ENCODE measurements around the gene MORN1. TPM values are rescaled to one million over a fixed set of nuclear protein-coding genes. Genes with fewer than 3 reads are reported as not detected.
"Not testable (repeated sequence)": the region's sequence is repeated elsewhere in the genome, so short reads cannot be mapped to it uniquely, and the experiment has no call there.

MORN1 gene
- total and polyA plus RNA-seq, 10 of the 15 experiments (the other 5 are each of a cell fraction or from before 2014, with no cell fraction given) = 0.76 to 7.9 (median 5.5) TPM

DNA sequence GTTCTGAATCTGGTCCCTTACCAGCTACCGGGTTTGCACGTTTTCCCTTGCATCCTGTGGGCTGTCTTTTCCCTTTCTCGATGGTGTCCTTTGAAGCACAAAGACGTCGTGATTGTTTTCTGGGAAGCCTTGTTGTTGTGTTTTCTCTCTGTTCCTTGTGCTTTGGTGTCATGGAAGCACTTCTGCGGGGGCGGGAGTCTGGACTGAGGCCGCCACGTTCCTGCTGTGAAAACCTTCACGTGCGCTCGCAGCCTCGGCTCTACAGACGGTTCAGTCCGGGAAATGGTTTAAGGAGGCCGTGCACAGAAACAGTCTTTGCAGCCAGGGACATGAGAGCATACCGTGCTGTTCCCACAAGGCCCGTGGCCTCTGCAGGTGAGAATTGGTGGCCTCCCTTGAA lies 94.7 kb downstream of the MORN1 start (continued):
- TF ChIP-seq, protein P1, sequence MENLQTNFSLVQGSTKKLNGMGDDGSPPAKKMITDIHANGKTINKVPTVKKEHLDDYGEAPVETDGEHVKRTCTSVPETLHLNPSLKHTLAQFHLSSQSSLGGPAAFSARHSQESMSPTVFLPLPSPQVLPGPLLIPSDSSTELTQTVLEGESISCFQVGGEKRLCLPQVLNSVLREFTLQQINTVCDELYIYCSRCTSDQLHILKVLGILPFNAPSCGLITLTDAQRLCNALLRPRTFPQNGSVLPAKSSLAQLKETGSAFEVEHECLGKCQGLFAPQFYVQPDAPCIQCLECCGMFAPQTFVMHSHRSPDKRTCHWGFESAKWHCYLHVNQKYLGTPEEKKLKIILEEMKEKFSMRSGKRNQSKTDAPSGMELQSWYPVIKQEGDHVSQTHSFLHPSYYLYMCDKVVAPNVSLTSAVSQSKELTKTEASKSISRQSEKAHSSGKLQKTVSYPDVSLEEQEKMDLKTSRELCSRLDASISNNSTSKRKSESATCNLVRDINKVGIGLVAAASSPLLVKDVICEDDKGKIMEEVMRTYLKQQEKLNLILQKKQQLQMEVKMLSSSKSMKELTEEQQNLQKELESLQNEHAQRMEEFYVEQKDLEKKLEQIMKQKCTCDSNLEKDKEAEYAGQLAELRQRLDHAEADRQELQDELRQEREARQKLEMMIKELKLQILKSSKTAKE (IDR thresholded peaks at IDR 0.05; ENCODE audit: low read depth, poor library complexity, severe bottlenecking) = no peak
- TF ChIP-seq, protein P2, sequence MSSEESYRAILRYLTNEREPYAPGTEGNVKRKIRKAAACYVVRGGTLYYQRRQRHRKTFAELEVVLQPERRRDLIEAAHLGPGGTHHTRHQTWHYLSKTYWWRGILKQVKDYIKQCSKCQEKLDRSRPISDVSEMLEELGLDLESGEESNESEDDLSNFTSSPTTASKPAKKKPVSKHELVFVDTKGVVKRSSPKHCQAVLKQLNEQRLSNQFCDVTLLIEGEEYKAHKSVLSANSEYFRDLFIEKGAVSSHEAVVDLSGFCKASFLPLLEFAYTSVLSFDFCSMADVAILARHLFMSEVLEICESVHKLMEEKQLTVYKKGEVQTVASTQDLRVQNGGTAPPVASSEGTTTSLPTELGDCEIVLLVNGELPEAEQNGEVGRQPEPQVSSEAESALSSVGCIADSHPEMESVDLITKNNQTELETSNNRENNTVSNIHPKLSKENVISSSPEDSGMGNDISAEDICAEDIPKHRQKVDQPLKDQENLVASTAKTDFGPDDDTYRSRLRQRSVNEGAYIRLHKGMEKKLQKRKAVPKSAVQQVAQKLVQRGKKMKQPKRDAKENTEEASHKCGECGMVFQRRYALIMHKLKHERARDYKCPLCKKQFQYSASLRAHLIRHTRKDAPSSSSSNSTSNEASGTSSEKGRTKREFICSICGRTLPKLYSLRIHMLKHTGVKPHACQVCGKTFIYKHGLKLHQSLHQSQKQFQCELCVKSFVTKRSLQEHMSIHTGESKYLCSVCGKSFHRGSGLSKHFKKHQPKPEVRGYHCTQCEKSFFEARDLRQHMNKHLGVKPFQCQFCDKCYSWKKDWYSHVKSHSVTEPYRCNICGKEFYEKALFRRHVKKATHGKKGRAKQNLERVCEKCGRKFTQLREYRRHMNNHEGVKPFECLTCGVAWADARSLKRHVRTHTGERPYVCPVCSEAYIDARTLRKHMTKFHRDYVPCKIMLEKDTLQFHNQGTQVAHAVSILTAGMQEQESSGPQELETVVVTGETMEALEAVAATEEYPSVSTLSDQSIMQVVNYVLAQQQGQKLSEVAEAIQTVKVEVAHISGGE (CRISPR knock-in tag; IDR thresholded peaks at IDR 0.05) = no peak

DNA sequence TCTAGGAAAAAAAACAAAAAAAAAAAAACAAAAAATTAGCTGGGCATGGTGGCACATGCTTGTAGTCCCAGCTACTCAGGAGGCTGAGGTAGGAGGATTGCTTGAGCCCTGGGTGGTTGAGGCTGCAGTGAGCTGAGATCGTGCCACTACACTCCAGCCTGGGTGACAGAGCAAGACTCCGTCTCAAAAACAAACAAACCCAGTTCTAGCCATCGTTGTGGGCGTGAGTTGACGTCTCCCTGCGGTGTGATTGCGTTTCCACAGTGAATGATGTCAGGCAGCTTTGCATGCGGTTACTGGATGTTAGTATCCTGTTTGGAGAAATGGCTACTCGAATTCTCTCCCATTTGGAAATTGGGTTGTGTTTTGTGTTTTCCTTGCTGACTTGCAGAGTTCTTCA lies 95.1 kb downstream of the MORN1 start:
- H4K20me1 ChIP-seq (ENCODE audit: control insufficient read depth, insufficient read depth); DNase-seq (ENCODE audit: low read depth, low spot score); H3K9me3 ChIP-seq (replicated peaks; ENCODE audit: control insufficient read depth, insufficient read depth, low read length); H3K36me3 ChIP-seq (ENCODE audit: control insufficient read depth in 2 of 2, insufficient read depth in 2 of 2, low read length in 1 of 2); H3K4me2 ChIP-seq (ENCODE audit: control insufficient read depth, insufficient read depth); H3K9ac ChIP-seq (ENCODE audit: control insufficient read depth, insufficient read depth, low read length); BruUV-seq (replicated peaks); H3K27ac ChIP-seq (ENCODE audit: control insufficient read depth, insufficient read depth); H2AFZ ChIP-seq (ENCODE audit: control insufficient read depth, low read depth, low read length); SMC1A ChIA-PET (ENCODE audit: uncharacterized antibody, unreplicated experiment); RAD21 ChIA-PET (ENCODE audit: unreplicated experiment); ATAC-seq; FAIRE-seq; H3K4me3 ChIP-seq; POLR2A ChIA-PET; H3K27me3 ChIP-seq (replicated peaks in 1 of 2; ENCODE audit: control insufficient read depth in 2 of 2, insufficient read depth in 2 of 2, low read length in 1 of 2): not testable (repeated sequence)
- intact Hi-C loops (cut with micrococcal nuclease; ENCODE audit: unreplicated experiment) = loop anchor here (10.0 kb wide), 1 partner anchor 61 kb away; no protein-coding TSS in a partner anchor
- peaks cover 11% of the 10 kb centered on the region for H3K79me2 ChIP-seq (ENCODE audit: control insufficient read depth, insufficient read depth, low read length)
- WGBS (ENCODE audit: insufficient coverage, insufficient replicate concordance, low lambda C conversion rate, missing lambda C conversion rate) = 89% methylated on average over 9 of the region's 9 CpGs
- H3K4me1 ChIP-seq (ENCODE audit: control insufficient read depth, insufficient read depth, low read length) = peaks cover 26% of the 10 kb centered on the region
- in situ Hi-C loops (cut with MboI) = loop anchor here (5.0 kb wide), 1 partner anchor 39 kb away; no protein-coding TSS in a partner anchor
- CTCF ChIA-PET = interaction anchor here (0.5 kb wide), 1 partner anchor 387 kb away, joined by 3 read pairs; no protein-coding TSS in a partner anchor

All from GM12878 (cell line).